Stimulated activated CD8-positive, alpha-beta memory T cell treated with anti-CD3 and anti-CD28 coated beads, Interleukin-7, amount 100 ng/mL, for 24 hours (primary cell): ENCODE data around the gene DMRTB1.

Experiments
- DNase-seq: peaks from one replicate; pipeline ENCODE4 v3.0.0-alpha.2; 2020; ENCODE audit warnings: low read depth

The DMRTB1 gene

GRCh38 chr1:53509775-53510174, 50.6 kb downstream of the DMRTB1 start:
- no peak for DNase-seq

DNA sequence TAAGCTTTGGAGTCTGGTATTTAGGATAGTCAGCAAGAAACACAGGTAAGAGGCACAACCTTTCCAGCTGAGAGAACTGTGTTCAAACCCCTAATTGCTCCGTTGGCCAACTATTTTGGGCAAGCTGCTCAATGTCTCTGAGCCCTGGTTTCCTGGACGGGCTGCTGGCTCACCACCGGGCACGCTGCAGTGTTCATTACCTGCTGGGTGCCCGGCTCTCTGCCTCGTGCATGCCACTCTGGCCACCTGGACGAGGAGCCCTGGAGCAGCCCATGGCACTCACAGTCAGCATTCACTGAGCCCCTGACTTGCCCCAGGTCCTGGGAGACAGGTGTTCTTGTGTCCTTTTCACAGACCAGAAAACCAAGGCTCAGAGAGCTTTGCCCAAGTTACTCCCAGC, 51.0 kb downstream of the DMRTB1 start:
- DNase-seq = no peak

- no peak for DNase-seq
Measured at GRCh38 chr1:53511323-53511932, 52.2 kb downstream of the DMRTB1 start.

DNA sequence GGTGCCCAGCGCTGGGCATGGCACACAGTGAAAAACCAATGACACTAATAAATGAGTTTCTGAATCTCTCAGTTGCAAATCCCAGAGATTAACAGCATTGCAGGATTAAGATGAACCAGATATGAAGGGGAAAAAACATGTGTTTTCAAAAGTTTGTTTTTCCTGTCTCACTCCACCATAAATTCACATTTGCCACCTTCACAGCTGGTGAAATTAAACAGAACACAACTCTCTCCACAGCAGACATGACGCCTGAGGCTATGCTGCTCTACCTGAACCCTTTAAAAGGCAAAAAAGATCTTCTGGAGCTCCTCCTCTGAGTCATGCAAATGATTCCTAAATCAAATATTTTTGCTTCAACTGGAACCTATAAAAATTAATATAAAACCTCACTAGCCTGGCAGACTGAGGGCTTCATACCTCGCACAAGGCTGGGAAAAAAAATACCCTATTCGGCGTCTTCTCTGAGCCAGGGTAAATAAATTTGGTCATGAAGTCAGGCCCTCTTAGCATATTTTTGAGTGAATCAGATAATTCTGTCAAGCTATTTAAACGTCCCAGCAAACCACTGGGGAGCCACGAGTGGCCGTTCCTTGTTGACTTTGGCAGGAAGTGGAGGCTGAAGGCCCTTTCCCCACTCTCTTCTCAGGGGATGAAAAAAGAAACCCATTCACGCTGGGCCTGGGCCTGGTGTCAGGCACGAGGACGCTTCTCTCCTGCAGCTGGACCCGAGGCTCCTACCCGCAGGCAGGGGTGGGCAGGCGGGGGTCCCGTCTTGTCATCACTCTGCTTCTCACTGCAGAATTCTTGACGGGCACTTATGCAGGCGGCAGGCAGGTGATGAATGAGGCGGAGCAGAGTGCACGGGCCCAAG, 53.0 kb downstream of the DMRTB1 start:
- no peak for DNase-seq

DNA sequence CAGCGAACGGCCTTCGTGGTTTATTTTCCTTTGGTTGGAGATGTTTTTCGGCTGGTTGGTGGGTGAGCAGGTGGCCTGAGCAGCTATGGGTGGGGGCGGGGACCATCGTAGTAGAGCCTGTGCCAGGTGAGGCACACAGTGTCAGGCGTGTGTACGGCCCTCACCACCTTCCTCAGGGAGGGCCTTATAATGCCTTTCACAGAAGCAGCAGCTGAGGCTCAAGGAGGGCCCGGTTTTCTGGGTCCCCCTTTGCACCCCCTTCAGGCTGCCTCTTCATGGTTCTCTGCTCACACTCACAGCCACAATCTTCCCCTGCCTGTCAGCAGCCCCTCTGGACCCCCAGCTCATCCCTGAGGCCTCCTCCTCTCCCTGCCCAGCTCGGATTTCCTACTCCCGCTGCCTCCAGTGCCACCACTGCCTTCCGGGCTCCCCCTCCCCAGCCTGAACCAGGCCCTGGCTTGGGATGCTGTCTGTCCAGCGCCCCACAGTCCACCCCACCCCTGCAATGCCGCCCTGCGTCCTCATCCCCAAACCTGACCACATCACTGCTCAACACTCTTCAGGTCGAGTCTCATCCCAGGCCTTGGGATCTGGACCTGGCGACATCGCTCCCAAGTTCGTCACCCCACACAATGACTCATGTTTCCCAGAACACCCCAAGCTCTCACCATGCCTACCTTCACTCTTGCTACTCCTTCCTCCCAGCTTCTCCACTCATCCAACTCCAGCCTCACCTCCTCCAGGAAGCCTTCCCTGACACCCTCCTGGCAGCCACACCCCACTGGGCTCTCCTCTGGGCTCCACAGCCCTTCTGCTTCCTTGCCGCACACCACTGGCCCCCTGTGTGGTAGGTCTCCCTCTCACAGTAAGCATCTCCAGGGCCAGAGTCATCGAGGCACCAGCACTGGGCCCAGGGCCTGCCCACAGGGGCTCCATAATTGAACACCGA, 53.9 kb downstream of the DMRTB1 start:
- no peak for DNase-seq

GRCh38 chr1:53513846-53514245, 54.6 kb downstream of the DMRTB1 start:
- no peak for DNase-seq

- no peak for DNase-seq
Measured at GRCh38 chr1:53514436-53514835, 55.2 kb downstream of the DMRTB1 start.

DNA sequence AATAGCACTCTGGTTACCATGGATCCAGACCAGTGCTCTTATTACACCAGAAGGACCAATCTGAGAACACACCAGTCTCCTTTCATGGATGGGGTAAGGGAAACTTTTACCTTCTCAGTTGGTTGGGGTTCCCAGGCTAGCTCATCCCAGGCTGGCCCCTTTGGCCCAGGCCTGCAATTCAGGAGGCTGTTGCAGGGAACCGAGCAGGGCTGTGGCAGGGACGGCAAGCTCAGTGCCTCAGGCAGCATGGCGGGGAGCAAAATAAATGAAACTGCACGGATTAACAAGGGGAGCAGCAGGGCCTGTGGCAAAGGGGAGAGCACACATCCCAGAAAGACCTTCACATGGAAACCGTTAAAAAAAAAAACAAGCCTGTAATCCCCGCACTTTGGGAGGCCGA, 57.0 kb downstream of the DMRTB1 start:
- no peak for DNase-seq
